Heart left ventricle (tissue), 13 donors: ENCODE data around the gene MAP3K7CL.

ENCODE experiments used
- POLR2A ChIP-seq, 2 donors: fragments of 450-650 bp; IDR thresholded peaks; one replicate each; pipeline ENCODE4 v1.6.1; 2017; ENCODE audit warnings: antibody characterized with exemption in 2 of 2, mild to moderate bottlenecking in 2 of 2, moderate library complexity in 2 of 2
- TF ChIP-seq, protein P1 (sequence below), 12 donors: fragments of 200-600 bp; sonication (generic) in 4 of 12; IDR thresholded peaks; one replicate each; pipeline versions ENCODE4 v1.5.0 to v1.8.0; 2018 to 2022; ENCODE audit warnings: antibody characterized with exemption in 12 of 12, mild to moderate bottlenecking in 5 of 12
- donor health status: ischemic (EF 13 %, LVEDD 7.1; RV severe dilation, severe dysfunction).
- donor health status: DM: no; HTN: yes; CAD: no.
- donor health status: DM: no; HTN: no; CAD: no.
- donor health status: ischemic (EF 25% LVEDD 6.9; RV normal size, moderate dysfunction).
- donor health status: ischemic (EF 25% LVEDD 5.7; RV mildly dilated, moderate dysfunction).
- donor health status: ischemic (EF 35%, LVEDD 5.7; RV mildly dilated, moderate dysfunction).
- donor health status: nonischemic (EF 11% LVEDD 7.7; RV severe dilation, severe dysfunction).
- donor health status: DM: yes; HTN: yes; CAD: no.
- donor health status: PGD.
- donor health status: ischemic (EF 29% LVEDD 5.4; RV normal size, mild dysfunction).
- donor health status: nonischemic (EF 23%, LVEDD 6.1; RV moderate dilation, normal function).

- TF ChIP-seq, protein P1, sequence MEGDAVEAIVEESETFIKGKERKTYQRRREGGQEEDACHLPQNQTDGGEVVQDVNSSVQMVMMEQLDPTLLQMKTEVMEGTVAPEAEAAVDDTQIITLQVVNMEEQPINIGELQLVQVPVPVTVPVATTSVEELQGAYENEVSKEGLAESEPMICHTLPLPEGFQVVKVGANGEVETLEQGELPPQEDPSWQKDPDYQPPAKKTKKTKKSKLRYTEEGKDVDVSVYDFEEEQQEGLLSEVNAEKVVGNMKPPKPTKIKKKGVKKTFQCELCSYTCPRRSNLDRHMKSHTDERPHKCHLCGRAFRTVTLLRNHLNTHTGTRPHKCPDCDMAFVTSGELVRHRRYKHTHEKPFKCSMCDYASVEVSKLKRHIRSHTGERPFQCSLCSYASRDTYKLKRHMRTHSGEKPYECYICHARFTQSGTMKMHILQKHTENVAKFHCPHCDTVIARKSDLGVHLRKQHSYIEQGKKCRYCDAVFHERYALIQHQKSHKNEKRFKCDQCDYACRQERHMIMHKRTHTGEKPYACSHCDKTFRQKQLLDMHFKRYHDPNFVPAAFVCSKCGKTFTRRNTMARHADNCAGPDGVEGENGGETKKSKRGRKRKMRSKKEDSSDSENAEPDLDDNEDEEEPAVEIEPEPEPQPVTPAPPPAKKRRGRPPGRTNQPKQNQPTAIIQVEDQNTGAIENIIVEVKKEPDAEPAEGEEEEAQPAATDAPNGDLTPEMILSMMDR (IDR thresholded peaks at IDR 0.05): no peak
- no peak for TF ChIP-seq POLR2A (IDR thresholded peaks at IDR 0.05)
These were observed 47.4 kb downstream of the MAP3K7CL start for GRCh38 chr21:29177800-29178199.
